Daoy (cell line): ENCODE results near the gene TLCD2. TPM values are rescaled to one million over a fixed set of nuclear protein-coding genes. Genes with fewer than 3 reads are reported as not detected.
"Not testable (repeated sequence)": the region's sequence is repeated elsewhere in the genome, so short reads cannot be mapped to it uniquely, and the experiment has no call there.

Experiments used
- DNase-seq: peaks from one replicate; pipeline ENCODE4 v3.0.0-alpha.2; 2015; ENCODE audit warnings: low read depth
- total RNA-seq: library from RNA; depleted of rRNA; stranded (reverse); fragments of >200 nt; shearing (Covaris generic); gene quantifications from 2 replicates; pipeline ENCODE4 v1.2.3, GENCODE V29; 2014; rRNA removed

The TLCD2 gene
- 0.17 and 0.71 TPM in 2 replicates for total RNA-seq

DNA sequence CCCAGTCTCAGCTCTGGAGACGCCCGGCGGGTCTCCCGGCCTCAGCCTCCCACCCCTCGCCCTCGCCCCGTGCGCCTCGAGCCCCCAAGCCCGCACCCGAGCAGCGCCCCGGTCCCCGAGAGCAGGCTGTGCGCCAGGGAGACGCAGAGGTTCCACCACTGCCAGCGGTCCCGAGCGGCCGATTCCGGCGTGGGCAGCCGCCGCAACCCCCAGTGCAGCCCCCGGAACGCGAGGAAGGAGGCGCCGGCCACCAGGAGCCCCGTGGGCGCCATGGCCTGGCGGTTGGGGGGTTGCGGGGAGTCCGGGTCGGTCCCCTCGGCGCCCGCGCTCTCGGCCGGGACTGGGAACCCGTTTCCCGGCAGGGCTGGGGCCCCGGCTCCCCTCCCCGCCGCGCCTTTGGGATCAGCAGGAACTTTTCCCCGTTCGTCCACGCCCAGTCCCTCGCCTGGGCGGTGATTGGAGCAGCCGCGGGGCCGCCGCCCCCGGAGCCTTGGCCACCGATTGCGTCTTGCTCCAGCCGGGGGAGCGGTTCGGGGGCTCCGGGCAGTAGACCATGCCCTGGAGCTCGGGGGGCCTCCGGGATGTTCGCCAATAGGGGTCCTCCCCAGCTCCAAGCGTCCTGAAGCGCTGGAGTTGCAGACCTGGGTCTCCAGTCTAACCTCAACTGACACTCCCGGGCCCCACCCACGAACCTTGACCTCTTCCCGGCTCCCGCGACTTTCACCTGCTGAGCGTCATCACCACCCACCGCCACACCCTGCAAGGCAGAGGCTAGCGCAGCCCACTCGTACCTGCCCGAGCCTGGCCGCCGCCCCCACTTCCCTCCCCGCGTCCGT lies at the start of gene TLCD2:
TLCD2 (minus strand) TSS at position 407 of the 836 bp plus-strand sequence; CDS start at position 272, 135 bp downstream.
- DNase-seq = peak; percentile 79

- DNase-seq = no peak
Observed at GRCh38 chr17:1759529-1759928, 49.4 kb upstream of the TLCD2 start.

DNA sequence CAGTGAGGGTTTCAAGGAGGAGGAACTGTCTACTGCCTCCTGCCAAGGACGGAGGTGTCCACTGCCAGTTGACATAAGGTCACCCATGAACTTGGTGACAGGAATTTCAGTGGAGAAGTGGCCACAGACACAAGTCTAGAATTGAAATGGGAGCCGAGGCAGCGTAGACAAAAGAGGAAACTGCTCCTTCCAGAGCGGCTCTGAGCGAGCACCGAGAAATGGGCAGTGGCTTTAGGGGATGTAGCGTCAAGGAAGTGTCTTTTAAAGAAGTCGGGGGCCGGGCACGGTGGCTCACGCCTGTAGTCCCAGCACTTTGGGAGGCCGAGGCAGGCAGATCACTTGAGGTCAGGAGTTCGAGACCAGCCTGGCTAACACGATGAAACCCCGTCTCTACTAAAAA lies 48.6 kb upstream of the TLCD2 start:
- DNase-seq = no peak

GRCh38 chr17:1755827-1756262 lies 45.7 kb upstream of the TLCD2 start:
- no peak for DNase-seq

- DNase-seq = no peak
Observed at GRCh38 chr17:1755252-1755826, 45.2 kb upstream of the TLCD2 start.

GRCh38 chr17:1754430-1755112 lies 44.4 kb upstream of the TLCD2 start:
- DNase-seq = no peak

DNA sequence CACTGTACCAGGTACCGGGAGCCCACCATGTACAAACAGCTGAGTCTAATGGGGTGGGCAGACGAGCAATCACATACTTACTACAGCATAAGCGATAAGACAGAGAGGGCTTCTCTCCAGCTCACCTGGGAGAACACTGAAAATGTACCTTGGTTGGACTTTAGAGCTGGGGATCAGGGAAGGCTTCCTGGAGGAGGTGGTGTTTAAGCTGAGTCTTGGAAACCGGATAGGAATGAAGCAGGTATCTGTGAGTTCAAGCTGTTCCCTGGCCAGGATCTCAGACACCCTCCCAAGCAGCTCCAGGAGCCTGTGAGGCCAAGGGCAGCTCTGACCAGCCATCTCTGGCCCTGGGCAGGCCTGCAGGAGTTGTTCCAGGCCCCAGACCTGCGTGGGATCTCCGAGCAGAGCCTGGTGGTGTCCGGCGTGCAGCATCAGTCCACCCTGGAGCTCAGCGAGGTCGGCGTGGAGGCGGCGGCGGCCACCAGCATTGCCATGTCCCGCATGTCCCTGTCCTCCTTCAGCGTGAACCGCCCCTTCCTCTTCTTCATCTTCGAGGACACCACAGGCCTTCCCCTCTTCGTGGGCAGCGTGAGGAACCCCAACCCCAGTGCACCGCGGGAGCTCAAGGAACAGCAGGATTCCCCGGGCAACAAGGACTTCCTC lies 43.7 kb upstream of the TLCD2 start:
- DNase-seq = no peak

GRCh38 chr17:1752425-1753262 lies 42.5 kb upstream of the TLCD2 start:
- no peak for DNase-seq

DNA sequence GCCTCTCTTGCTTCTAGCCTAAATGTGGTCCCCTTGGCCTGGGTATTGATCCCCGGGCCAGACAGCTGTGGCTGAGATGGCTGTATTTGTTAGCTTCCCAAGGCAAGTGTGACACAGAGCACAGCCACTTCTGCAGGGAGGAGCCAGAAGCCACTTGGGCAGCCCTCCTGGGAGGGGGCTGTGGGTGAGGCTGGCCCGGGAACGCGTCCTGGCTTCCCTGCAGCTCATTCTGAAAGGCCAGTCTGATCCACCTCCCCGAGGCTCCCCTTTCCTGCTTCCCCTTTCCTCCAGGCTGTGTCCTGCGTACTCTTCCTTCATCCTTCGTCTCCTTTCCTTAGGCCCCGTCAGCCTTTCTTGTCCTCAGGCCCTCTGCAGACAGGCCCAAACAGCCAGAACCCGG lies 40.5 kb upstream of the TLCD2 start:
- DNase-seq = no peak

DNA sequence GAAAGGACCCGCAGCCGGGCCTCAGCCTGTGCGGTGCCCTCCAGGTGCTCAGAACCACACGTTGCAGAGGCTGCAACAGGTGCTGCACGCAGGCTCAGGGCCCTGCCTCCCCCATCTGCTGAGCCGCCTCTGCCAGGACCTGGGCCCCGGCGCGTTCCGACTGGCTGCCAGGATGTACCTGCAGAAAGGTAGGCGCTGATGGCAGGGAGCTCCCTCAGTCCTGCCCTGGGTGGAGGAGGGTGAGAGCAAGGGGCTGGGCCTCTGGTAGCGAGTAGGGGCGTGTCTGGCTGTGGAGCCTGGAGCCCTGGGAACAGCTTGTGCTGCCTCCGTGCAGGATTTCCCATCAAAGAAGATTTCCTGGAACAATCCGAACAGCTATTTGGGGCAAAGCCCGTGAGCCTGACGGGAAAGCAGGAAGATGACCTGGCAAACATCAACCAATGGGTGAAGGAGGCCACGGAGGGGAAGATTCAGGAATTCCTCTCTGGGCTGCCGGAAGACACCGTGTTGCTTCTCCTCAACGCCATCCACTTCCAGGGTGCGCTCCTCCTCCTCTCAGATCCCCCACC lies 36.9 kb upstream of the TLCD2 start:
- DNase-seq = no peak

DNA sequence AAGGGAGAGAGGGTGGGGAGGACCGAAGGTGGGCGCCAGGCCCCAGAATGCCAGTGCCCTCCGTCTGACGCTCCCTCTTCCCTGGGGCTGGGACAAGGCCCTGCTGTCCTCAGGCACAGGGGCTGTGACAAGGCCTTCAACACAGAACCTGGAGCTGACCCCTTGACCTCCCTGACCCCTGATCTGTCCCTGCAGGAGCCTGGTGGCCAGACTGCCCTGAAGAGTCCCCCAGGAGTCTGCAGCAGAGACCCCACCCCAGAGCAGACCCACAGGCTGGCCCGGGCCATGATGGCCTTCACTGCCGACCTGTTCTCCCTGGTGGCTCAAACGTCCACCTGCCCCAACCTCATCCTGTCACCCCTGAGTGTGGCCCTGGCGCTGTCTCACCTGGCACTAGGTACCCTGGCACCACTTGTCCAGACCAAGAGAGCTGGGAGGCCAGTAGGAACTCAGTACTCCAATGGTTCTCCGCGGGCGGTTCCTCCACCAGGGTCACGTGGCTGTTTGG lies 35.4 kb upstream of the TLCD2 start:
- no peak for DNase-seq

- no peak for DNase-seq
Observed at GRCh38 chr17:1744551-1745512, 34.7 kb upstream of the TLCD2 start.

- no peak for DNase-seq
Observed at GRCh38 chr17:1743088-1743439, 32.9 kb upstream of the TLCD2 start.

GRCh38 chr17:1742371-1743087 lies 32.4 kb upstream of the TLCD2 start, which contains the start of gene SERPINF2:
SERPINF2 (plus strand) TSS chr17:1742871; CDS start chr17:1744996, 2,125 bp downstream.
- no peak for DNase-seq

- DNase-seq = not testable (repeated sequence)
Observed at GRCh38 chr17:1741899-1742298, 31.7 kb upstream of the TLCD2 start.

DNA sequence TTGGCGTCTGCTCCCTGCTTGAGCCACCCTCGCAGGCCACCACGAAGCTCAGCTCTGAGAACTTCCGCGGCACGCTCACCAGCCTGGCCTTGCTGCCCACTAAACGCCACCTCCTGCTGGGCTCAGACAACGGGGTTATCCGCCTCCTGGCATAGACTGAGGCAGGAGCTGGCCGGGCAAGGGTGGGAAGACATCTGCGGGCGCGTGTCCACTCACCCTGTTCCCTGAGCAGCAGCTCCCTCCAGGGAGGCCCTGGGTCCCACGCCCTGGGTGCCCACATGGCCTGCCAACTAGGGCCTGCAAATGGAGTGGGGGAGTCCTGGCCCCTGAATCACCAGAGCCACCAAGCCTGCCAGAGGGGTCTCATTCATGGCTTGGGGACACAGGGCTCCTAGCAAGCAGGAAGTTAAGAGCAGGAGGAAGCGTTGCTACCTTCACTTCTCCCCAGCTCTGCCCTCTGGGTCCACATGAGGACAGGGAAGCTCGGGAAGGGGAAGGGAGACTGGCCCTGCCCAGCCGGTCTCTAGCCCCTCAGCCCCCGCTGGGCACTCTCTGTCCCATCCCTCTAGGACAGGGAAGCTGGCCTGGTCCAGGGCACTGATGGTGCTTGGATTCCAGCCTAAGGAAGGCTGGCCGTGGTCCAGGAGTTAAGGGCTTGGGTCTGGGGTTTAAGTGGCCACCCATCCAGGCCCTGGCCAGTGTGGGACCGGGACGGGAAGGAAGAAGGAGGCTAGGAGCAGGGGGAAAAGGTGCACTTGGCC lies 27.5 kb upstream of the TLCD2 start:
- DNase-seq = no peak

GRCh38 chr17:1736348-1737281 lies 26.4 kb upstream of the TLCD2 start:
- peak; percentile 91 for DNase-seq
